ENCODE data around the gene CCBE1. TPM values are rescaled to one million over a fixed set of nuclear protein-coding genes. Genes with fewer than 3 reads are reported as not detected.
A peak's percentile ranks its signal among the peaks of the same experiment; 100 is the strongest.

Gene CCBE1
- total RNA-seq, 4 donors from 2014 or later: 2.2 to 7.7 (median 4.1) TPM

DNA sequence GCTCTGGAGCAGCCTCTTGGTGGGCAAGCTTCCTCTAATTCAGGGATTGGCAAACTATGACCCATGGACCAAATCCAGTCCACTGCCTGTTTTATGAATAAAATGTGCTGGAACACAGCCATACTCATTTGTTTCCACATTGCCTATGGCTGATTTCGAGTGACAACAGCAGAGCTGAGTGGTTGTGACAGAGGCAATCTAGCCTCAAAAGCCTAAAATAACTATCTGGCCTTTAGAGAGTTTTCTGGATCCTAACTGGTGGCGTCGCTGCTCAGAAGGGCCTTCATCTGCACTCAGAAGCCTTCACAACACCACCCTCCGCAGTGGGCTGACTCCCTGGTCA, 147.1 kb downstream of the CCBE1 start:
- no peak for TF ChIP-seq POLR2A (IDR thresholded peaks at IDR 0.05)
- TF ChIP-seq POLR2AphosphoS5 (IDR thresholded peaks at IDR 0.05): no peak
- no peak for TF ChIP-seq EP300 (IDR thresholded peaks at IDR 0.05)
- TF ChIP-seq, protein P1, sequence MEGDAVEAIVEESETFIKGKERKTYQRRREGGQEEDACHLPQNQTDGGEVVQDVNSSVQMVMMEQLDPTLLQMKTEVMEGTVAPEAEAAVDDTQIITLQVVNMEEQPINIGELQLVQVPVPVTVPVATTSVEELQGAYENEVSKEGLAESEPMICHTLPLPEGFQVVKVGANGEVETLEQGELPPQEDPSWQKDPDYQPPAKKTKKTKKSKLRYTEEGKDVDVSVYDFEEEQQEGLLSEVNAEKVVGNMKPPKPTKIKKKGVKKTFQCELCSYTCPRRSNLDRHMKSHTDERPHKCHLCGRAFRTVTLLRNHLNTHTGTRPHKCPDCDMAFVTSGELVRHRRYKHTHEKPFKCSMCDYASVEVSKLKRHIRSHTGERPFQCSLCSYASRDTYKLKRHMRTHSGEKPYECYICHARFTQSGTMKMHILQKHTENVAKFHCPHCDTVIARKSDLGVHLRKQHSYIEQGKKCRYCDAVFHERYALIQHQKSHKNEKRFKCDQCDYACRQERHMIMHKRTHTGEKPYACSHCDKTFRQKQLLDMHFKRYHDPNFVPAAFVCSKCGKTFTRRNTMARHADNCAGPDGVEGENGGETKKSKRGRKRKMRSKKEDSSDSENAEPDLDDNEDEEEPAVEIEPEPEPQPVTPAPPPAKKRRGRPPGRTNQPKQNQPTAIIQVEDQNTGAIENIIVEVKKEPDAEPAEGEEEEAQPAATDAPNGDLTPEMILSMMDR (IDR thresholded peaks at IDR 0.05): no peak
- ATAC-seq: no peak
- Histone ChIP-seq H3K4me3 (no peak overlapping the region), H3K4me1 (no peaks in the 10 kb centered on the region), H3K9me3 (no peaks in the 10 kb centered on the region), H3K27ac (no peak overlapping the region), H3K27me3 (no peaks in the 10 kb centered on the region), H3K36me3 (no peaks in the 10 kb centered on the region)
- WGBS, 2 donors (ENCODE audit: low coverage in 1 of 2): 75% methylated on average over 4 of the region's 4 CpGs; no CpG with 5 or more reads in 1 of the 2 donors

DNA sequence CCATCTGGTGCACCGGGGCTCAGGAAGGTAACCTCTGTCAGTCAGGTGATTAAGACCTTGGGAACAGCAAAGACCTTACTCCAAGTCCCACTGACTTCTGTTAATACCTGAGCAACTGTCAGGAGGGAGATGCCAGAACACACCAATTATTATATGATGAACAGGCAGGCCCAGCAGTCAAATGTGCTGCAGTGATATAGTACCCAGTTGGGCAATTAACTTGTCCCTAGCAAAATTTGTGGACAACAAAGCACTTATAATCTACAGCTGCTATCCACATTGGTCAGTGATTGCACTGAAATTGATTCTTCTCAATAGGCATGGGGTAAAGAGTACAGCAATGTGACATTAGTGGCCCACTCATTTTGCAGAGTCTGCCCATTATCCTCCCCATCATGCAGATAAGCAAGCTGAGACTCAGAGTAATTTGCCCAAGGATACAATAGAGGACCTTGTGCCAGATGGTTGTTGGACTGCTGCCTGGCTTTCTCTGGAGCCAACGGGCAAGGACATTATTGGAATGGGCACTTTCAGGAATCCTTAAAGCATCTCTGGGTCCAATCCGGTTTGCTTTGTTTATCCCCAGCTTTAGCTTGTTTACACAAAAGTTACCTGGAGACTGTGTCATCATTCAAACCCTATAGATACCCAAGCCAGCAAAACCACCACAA, 147.6 kb downstream of the CCBE1 start:
- no peaks in the 10 kb centered on the region for H3K4me1 ChIP-seq
- WGBS, 2 donors (ENCODE audit: low coverage in 1 of 2): 56 to 67% methylated on average over 1 to 2 of the region's 3 CpGs
- no peak overlapping the region for H3K27ac ChIP-seq

DNA sequence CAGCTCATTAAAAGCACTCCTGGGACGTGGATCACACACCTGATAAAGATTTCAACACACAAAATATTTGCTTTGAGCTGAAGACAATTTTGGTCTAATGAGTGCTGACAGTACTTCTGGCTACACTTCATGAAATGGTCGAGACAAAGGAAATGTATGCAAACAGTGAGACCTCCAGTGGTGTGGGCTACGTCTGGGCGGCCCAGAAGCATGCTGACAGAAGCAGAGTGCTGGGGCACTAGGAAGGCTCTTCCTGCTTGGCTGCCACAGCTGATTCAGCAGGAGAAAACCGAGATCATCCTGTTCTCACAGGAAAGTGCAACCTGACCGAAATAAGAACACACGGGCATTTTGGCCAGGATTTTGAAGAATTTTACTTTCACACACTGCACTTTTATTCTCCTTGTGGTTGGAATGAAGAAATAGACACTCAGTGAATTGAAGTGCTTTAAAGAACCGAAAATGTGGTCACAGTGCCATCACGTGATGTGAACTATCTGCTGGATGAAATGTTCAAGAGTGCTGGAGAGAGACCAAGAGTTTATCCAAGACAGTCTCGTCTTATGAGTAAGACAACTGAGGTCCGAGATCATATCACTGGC, 149.5 kb downstream of the CCBE1 start:
- Histone ChIP-seq H3K4me1 (no peaks in the 10 kb centered on the region), H3K4me3 (no peak overlapping the region), H3K27ac (no peak overlapping the region), H3K9me3 (no peaks in the 10 kb centered on the region), H3K27me3 (no peaks in the 10 kb centered on the region), H3K36me3 (no peaks in the 10 kb centered on the region)
- TF ChIP-seq, protein P1 (IDR thresholded peaks at IDR 0.05): peak in 1 of 4 experiments; percentile 16
- TF ChIP-seq POLR2A (IDR thresholded peaks at IDR 0.05): no peak
- WGBS, 2 donors (ENCODE audit: low coverage in 1 of 2): 32 to 33% methylated on average over 9 to 11 of the region's 11 CpGs
- ATAC-seq: no peak

More for the DNA sequence above, 147.6 kb downstream of the CCBE1 start:
- Histone ChIP-seq H3K27me3 (no peaks in the 10 kb centered on the region), H3K9me3 (no peaks in the 10 kb centered on the region), H3K36me3 (no peaks in the 10 kb centered on the region), H3K4me3 (no peak overlapping the region)
- TF ChIP-seq EP300 (IDR thresholded peaks at IDR 0.05) (no peak), POLR2AphosphoS5 (IDR thresholded peaks at IDR 0.05) (no peak), POLR2A (IDR thresholded peaks at IDR 0.05) (no peak)
- TF ChIP-seq, protein P1 (IDR thresholded peaks at IDR 0.05): no peak
- ATAC-seq: no peak

DNA sequence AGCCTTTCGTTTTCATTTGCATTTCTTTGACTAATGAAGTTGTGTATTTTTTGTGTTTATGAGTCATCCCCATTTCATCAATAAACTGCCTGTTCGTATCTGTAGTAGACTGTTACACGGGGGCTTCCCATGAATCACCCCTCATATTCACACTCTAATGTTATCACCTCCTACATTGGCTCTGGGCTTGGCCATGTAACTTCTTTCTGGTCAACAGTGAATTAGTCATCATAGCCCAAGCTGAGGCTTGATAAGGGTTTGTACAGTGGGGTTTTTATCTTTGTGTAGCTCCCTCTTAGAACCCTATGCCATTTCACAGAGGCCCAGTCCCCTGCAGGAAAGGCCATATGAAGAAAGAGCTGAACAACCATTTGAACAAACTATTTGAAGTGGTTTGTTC, 151.0 kb downstream of the CCBE1 start:
- no peak for ATAC-seq
- Histone ChIP-seq H3K9me3 (no peaks in the 10 kb centered on the region), H3K4me3 (no peak overlapping the region), H3K27ac (no peak overlapping the region), H3K27me3 (no peaks in the 10 kb centered on the region), H3K4me1 (no peaks in the 10 kb centered on the region), H3K36me3 (no peaks in the 10 kb centered on the region)
- TF ChIP-seq, protein P1 (IDR thresholded peaks at IDR 0.05): no peak
- TF ChIP-seq POLR2AphosphoS5 (IDR thresholded peaks at IDR 0.05): no peak
- no peak for TF ChIP-seq EP300 (IDR thresholded peaks at IDR 0.05)
- TF ChIP-seq POLR2A (IDR thresholded peaks at IDR 0.05): no peak
- 72 to 83% methylated on average over 2 to 3 of the region's 3 CpGs for WGBS, 2 donors (ENCODE audit: low coverage in 1 of 2)

DNA sequence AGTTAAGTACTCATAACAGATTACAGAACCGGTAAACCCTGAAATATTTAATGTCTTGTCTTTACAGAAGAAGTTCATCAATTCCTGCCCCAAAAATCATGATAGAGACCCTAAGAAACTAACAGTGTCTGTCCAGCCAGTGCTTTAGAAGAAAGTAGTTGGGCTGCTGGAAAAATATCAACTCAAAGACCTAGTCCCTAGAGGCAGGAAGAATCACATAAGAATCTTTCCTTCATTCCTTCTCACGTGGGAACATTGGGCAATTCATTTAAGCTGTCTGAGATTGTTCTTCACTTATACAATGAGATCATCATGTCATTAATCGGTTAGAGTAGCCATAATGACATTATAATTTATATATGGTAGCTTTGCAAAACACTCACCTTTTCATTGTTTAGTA, 156.4 kb downstream of the CCBE1 start:
- no peaks in the 10 kb centered on the region for H3K9me3 ChIP-seq
- 14 to 37% methylated on average over 3 of the region's 3 CpGs for WGBS, 2 donors (ENCODE audit: low coverage in 1 of 2)
- H3K4me3 ChIP-seq: no peak overlapping the region
- H3K27me3 ChIP-seq: no peaks in the 10 kb centered on the region
- no peaks in the 10 kb centered on the region for H3K4me1 ChIP-seq
- TF ChIP-seq, protein P1 (IDR thresholded peaks at IDR 0.05): no peak
- TF ChIP-seq POLR2AphosphoS5 (IDR thresholded peaks at IDR 0.05): no peak
- no peak for TF ChIP-seq EP300 (IDR thresholded peaks at IDR 0.05)
- no peak for TF ChIP-seq POLR2A (IDR thresholded peaks at IDR 0.05)
- no peak overlapping the region for H3K27ac ChIP-seq
- ATAC-seq: peak; percentile 39
- no peaks in the 10 kb centered on the region for H3K36me3 ChIP-seq
